Caco-2 (cell line): ENCODE data around the gene KIF4B. TPM values are rescaled to one million over a fixed set of nuclear protein-coding genes. Genes with fewer than 3 reads are reported as not detected.
A peak's percentile ranks its signal among the peaks of the same experiment; 100 is the strongest.

Source experiments
- Bru-seq: library from RNA; stranded (reverse); fragments of 400-500 nt; gene quantifications from one replicate; lab custom pipeline; 2021; lab: Mats Ljungman, UMichigan
- BruChase-seq, 2 experiments: library from RNA; stranded (reverse); fragments of 400-500 nt; gene quantifications; one replicate each; lab custom pipeline; 2021; lab: Mats Ljungman, UMichigan
- BruUV-seq: library from RNA; stranded (reverse); fragments of 400-500 nt; replicated peaks from 2 replicates; lab custom pipeline; 2021; lab: Mats Ljungman, UMichigan
- CTCF ChIA-PET: fragments of 300-600 bp; sonication (Branson Sonifier 250); formaldehyde crosslinking; loops from one replicate; lab custom pipeline; 2022; ENCODE audit warnings: antibody characterized with exemption; lab: Charles Lee
- POLR2A ChIA-PET: fragments of 300-600 bp; sonication (Branson Sonifier 250); formaldehyde crosslinking; loops from one replicate; lab custom pipeline; 2022; ENCODE audit warnings: antibody characterized with exemption; lab: Charles Lee
- DNase-seq, 2 experiments: peaks; one replicate each; pipeline versions ENCODE4 v3.0.0 to v3.0.0-alpha.2; 2020 to 2022
- H3K27me3 ChIP-seq: replicated peaks from 2 replicates; pipeline ENCODE4 v1.6.0; 2011; ENCODE audit warnings: low read length; ENCODE audit not compliant: control insufficient read depth, insufficient read depth
- H3K36me3 ChIP-seq: 2 replicates; pipeline ENCODE4 v1.5.1; 2011; ENCODE audit warnings: low read length; ENCODE audit not compliant: control insufficient read depth, insufficient read depth
- H3K4me1 ChIP-seq: fragments of 250-450 bp; sonication (Bioruptor Pico); 2 replicates; pipeline ENCODE4 v1.5.1; 2020; ENCODE audit warnings: mild to moderate bottlenecking
- H3K4me3 ChIP-seq: 2 replicates; pipeline ENCODE4 v1.5.1; 2011; ENCODE audit warnings: low read depth, mild to moderate bottlenecking, control low read depth, low read length
- H3K9me3 ChIP-seq: fragments of 250-450 bp; sonication (Bioruptor Pico); 2 replicates; pipeline ENCODE4 v1.5.1; 2020; ENCODE audit warnings: mild to moderate bottlenecking, moderate library complexity
- H3K27ac Mint-ChIP-seq: one replicate; pipeline ENCODE4 v1.8.0; 2022; ENCODE audit warnings: mixed read lengths; ENCODE audit not compliant: unreplicated experiment
- H3K27me3 Mint-ChIP-seq: one replicate; pipeline ENCODE4 v1.8.0; 2022; ENCODE audit warnings: mixed read lengths; ENCODE audit not compliant: insufficient read depth, unreplicated experiment
- H3K36me3 Mint-ChIP-seq: one replicate; pipeline ENCODE4 v1.8.0; 2022; ENCODE audit warnings: mild to moderate bottlenecking, mixed read lengths; ENCODE audit not compliant: insufficient read depth, unreplicated experiment
- H3K4me1 Mint-ChIP-seq: one replicate; pipeline ENCODE4 v1.8.0; 2022; ENCODE audit warnings: low read depth, mixed read lengths; ENCODE audit not compliant: unreplicated experiment
- H3K4me3 Mint-ChIP-seq: one replicate; pipeline ENCODE4 v1.8.0; 2022; ENCODE audit warnings: mild to moderate bottlenecking, moderate library complexity, mixed read lengths; ENCODE audit not compliant: unreplicated experiment
- H3K9me3 Mint-ChIP-seq: one replicate; pipeline ENCODE4 v1.8.0; 2022; ENCODE audit warnings: mixed read lengths; ENCODE audit not compliant: unreplicated experiment
- CTCF ChIP-seq, 2 experiments: fragments of 200-600 bp in 1 of 2; IDR thresholded peaks; 1 replicate in 1 of 2; 2 replicates in 1 of 2; pipeline versions ENCODE4 v1.5.1 to v1.8.0; 2011 to 2022; ENCODE audit warnings: antibody characterized with exemption in 1 of 2, control low read depth in 1 of 2, inconsistent platforms in 1 of 2, low read depth in 1 of 2, low read length in 1 of 2, mild to moderate bottlenecking in 1 of 2, moderate library complexity in 1 of 2; ENCODE audit not compliant: insufficient read depth in 1 of 2, severe bottlenecking in 1 of 2, unreplicated experiment in 1 of 2
- intact Hi-C: fragments of 100-400 bp; cut with micrococcal nuclease; formaldehyde crosslinking; loops from one replicate; pipeline ENCODE4 v1.10.0; 2022; ENCODE audit not compliant: unreplicated experiment
- long read RNA-seq: library from polyadenylated mRNA; stranded (forward); transcript quantifications from one replicate; pipeline ENCODE4 v2.0.0, GENCODE V29; 2022
- total RNA-seq: library from RNA; stranded (reverse); gene quantifications from 2 replicates; pipeline ENCODE4 v1.2.3, GENCODE V29; 2022

Gene KIF4B, protein sequence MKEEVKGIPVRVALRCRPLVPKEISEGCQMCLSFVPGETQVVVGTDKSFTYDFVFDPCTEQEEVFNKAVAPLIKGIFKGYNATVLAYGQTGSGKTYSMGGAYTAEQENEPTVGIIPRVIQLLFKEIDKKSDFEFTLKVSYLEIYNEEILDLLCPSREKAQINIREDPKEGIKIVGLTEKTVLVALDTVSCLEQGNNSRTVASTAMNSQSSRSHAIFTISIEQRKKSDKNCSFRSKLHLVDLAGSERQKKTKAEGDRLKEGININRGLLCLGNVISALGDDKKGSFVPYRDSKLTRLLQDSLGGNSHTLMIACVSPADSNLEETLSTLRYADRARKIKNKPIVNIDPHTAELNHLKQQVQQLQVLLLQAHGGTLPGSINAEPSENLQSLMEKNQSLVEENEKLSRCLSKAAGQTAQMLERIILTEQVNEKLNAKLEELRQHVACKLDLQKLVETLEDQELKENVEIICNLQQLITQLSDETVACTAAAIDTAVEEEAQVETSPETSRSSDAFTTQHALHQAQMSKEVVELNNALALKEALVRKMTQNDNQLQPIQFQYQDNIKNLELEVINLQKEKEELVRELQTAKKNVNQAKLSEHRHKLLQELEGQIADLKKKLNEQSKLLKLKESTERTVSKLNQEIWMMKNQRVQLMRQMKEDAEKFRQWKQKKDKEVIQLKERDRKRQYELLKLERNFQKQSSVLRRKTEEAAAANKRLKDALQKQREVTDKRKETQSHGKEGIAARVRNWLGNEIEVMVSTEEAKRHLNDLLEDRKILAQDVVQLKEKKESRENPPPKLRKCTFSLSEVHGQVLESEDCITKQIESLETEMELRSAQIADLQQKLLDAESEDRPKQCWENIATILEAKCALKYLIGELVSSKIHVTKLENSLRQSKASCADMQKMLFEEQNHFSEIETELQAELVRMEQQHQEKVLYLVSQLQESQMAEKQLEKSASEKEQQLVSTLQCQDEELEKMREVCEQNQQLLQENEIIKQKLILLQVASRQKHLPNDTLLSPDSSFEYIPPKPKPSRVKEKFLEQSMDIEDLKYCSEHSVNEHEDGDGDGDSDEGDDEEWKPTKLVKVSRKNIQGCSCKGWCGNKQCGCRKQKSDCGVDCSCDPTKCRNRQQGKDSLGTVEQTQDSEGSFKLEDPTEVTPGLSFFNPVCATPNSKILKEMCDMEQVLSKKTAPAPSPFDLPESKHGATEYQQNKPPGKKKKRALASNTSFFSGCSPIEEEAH
- total RNA-seq (0.14 TPM in 2 replicates), Bru-seq, nascent RNA (percentile 1 among the genes with signal in this experiment), BruChase-seq, experiment 1, labeled RNA remaining after a 2-hour chase (percentile 27 among the genes with signal in this experiment), BruChase-seq, experiment 2, labeled RNA remaining after a 6-hour chase (percentile 35 among the genes with signal in this experiment)
- long read RNA-seq, result 0 reads

DNA sequence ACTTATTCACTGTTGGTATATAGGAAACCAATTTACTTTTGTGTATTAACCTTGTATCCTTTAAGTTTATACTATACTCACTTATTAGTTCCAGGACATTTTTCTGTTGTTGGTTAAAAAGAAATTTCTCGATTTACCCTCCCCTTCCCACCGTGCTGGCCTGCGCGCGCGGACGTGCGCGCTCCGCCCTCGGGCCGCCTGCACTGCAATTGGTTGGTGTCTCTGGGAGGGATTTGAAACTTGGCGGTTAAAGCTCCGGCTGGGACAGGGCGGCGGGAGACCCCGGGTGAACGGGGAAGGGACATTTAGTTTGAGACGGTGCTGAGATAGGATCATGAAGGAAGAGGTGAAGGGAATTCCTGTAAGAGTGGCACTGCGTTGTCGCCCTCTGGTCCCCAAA is at the start of gene KIF4B:
Gene KIF4B, plus strand, starts transcription at position 230 of the 400 bp plus-strand sequence. Its CDS starts 105 bp downstream, at position 335.
- Histone ChIP-seq H3K4me1 (no peaks in the 10 kb centered on the region), H3K4me3 (no peak within 1 kb of the TSS), H3K27me3 (peaks cover 1% of the 10 kb centered on the region), H3K9me3 (no peaks in the 10 kb centered on the region; the same call in 1 of the 2 replicates), H3K36me3 (no peaks in the 10 kb centered on the region)
- Mint-ChIP-seq H3K4me3 (no peak within 1 kb of the TSS), H3K27ac (no peak within 1 kb of the TSS), H3K36me3 (no peaks in the 10 kb centered on the region), H3K9me3 (peaks cover 15% of the 10 kb centered on the region), H3K4me1 (no peaks in the 10 kb centered on the region), H3K27me3 (peaks cover 24% of the 10 kb centered on the region)
- TF ChIP-seq CTCF (IDR thresholded peaks at IDR 0.05; ENCODE audit: insufficient read depth in 1 of 2, low read depth in 1 of 2, low read length in 1 of 2, severe bottlenecking in 1 of 2, unreplicated experiment in 1 of 2), result no peak
- ChIA-PET CTCF (no interaction called here), POLR2A (no interaction called here)
- no TSS peak for BruUV-seq
- no peak for DNase-seq
- intact Hi-C loops, result no loop called here

DNA sequence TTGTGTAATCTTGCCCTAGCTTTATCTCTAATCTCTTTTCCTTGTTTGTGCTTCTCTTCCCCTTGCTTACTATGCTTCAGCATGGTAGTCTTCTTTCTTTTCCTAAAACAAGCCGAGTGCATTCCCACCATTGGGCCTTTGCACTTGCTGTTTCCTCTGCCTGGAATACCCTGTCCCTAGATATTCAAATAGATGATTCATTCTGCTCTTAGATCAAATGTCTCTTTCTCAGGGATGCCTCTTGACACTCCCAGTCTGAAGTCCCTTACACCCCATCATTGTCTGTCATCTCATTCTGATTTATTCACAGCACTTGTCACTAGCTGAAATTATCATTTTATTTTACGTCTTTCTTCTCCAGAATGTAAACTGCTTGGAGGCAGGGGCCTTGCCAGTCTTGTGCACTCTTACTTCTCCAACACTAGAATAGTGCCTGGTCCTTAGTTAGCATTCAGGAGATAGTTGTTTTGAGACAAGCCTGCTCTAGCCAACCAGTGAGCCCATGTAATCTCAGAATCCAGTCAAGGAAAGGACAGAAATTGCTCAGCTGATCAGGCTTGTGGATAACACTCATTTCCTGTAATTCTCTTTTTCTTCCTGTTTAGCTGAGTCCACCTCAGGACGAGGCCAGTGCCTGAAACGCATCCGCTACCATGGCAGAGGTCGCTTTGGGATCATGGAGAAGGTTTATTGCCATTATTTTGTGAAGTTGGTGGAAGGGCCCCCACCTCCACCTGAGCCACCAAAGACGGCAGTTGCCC is 47.3 kb upstream of the KIF4B start:
- Histone ChIP-seq H3K9me3 (no peaks in the 10 kb centered on the region), H3K4me1 (no peaks in the 10 kb centered on the region), H3K4me3 (no peak overlapping the region), H3K27me3 (no peaks in the 10 kb centered on the region), H3K36me3 (no peaks in the 10 kb centered on the region)
- ChIA-PET CTCF (no interaction called here), POLR2A (no interaction called here)
- intact Hi-C loops, result no loop called here
- TF ChIP-seq CTCF (IDR thresholded peaks at IDR 0.05; ENCODE audit: insufficient read depth in 1 of 2, low read depth in 1 of 2, low read length in 1 of 2, severe bottlenecking in 1 of 2, unreplicated experiment in 1 of 2), result no peak
- H3K4me3 Mint-ChIP-seq, result no peak overlapping the region
- H3K27ac Mint-ChIP-seq, result no peak overlapping the region
- peaks cover 7% of the 10 kb centered on the region for H3K36me3 Mint-ChIP-seq
- no peaks in the 10 kb centered on the region for H3K27me3 Mint-ChIP-seq
- DNase-seq, result no peak
- BruUV-seq, result no TSS peak
- H3K9me3 Mint-ChIP-seq, result no peaks in the 10 kb centered on the region
- H3K4me1 Mint-ChIP-seq, result no peaks in the 10 kb centered on the region
